Smooth muscle cell (in vitro differentiated cells): ENCODE measurements around the gene MRAP2. TPM values are rescaled to one million over a fixed set of nuclear protein-coding genes. Genes with fewer than 3 reads are reported as not detected.
"Not testable (repeated sequence)": the region's sequence is repeated elsewhere in the genome, so short reads cannot be mapped to it uniquely, and the experiment has no call there.

Experiments used
- DNase-seq: peaks from one replicate; lab custom pipeline; 2025; ENCODE audit not compliant: unreplicated experiment; lab: John Stamatoyannopoulos, UW
- H2AFZ ChIP-seq: fragments of 200-600 bp; sonication (generic); 2 replicates; pipeline ENCODE4 v1.6.0; 2016; ENCODE audit warnings: antibody characterized with exemption, low read depth, mild to moderate bottlenecking
- H3F3A ChIP-seq: fragments of 200-600 bp; sonication (generic); 2 replicates; pipeline ENCODE4 v1.6.0; 2017; ENCODE audit warnings: antibody characterized with exemption, low read depth
- H3K27ac ChIP-seq: fragments of 200-600 bp; sonication (generic); 2 replicates; pipeline ENCODE4 v1.5.1; 2016; ENCODE audit warnings: low read depth, mild to moderate bottlenecking
- H3K27me3 ChIP-seq: fragments of 200-600 bp; sonication (generic); 2 replicates; pipeline ENCODE4 v1.6.1; 2016; ENCODE audit warnings: low read depth, mild to moderate bottlenecking
- H3K36me3 ChIP-seq: fragments of 200-600 bp; sonication (generic); 2 replicates; pipeline ENCODE4 v1.5.1; 2016; ENCODE audit warnings: low read depth
- H3K4me1 ChIP-seq: fragments of 200-600 bp; sonication (generic); 2 replicates; pipeline ENCODE4 v1.5.1; 2016; ENCODE audit warnings: low read depth
- H3K4me2 ChIP-seq: fragments of 200-600 bp; sonication (generic); 2 replicates; pipeline ENCODE4 v1.6.0; 2016; ENCODE audit warnings: mild to moderate bottlenecking
- H3K4me3 ChIP-seq: fragments of 200-600 bp; sonication (generic); 2 replicates; pipeline ENCODE4 v1.5.1; 2016; ENCODE audit warnings: mild to moderate bottlenecking
- H3K79me2 ChIP-seq: fragments of 200-600 bp; sonication (generic); 2 replicates; pipeline ENCODE4 v1.6.0; 2016; ENCODE audit warnings: low read depth, mild to moderate bottlenecking
- H3K9ac ChIP-seq: fragments of 200-600 bp; sonication (generic); 2 replicates; pipeline ENCODE4 v1.6.0; 2016; ENCODE audit warnings: low read depth
- H3K9me3 ChIP-seq: fragments of 200-600 bp; sonication (generic); replicated peaks from 2 replicates; pipeline ENCODE4 v1.5.1; 2016; ENCODE audit warnings: low read depth
- H4K20me1 ChIP-seq: fragments of 200-600 bp; sonication (generic); 2 replicates; pipeline ENCODE4 v1.6.0; 2016; ENCODE audit warnings: low read depth
- WGBS: methylation state at CpG from one replicate; pipeline ENCODE4 v1.1.7; 2016; ENCODE audit warnings: low lambda C conversion rate; 5-methylcytosine and 5-hydroxymethylcytosine counted together
- polyA plus RNA-seq: library from polyadenylated mRNA; unstranded; fragments of >200 nt; fragmentation: Nextera tagmentation; extraction: Ambion mirVana; gene quantifications from 2 replicates; pipeline ENCODE4 v1.2.1, GENCODE V29; 2016
- total RNA-seq: library from RNA; depleted of rRNA; stranded (reverse); fragments of >200 nt; gene quantifications from 2 replicates; pipeline ENCODE4 v1.2.3, GENCODE V29; 2014
- TF ChIP-seq, protein P1 (sequence below): fragments of 200-600 bp; sonication (generic); IDR thresholded peaks from 2 replicates; pipeline ENCODE4 v1.5.1; 2017; ENCODE audit warnings: borderline replicate concordance, mild to moderate bottlenecking, antibody characterized with exemption; ENCODE audit not compliant: insufficient read depth, poor library complexity, severe bottlenecking

Gene MRAP2
- total and polyA plus RNA-seq, 2 experiments from 2014 or later, result 15.0 to 20.5 TPM

DNA sequence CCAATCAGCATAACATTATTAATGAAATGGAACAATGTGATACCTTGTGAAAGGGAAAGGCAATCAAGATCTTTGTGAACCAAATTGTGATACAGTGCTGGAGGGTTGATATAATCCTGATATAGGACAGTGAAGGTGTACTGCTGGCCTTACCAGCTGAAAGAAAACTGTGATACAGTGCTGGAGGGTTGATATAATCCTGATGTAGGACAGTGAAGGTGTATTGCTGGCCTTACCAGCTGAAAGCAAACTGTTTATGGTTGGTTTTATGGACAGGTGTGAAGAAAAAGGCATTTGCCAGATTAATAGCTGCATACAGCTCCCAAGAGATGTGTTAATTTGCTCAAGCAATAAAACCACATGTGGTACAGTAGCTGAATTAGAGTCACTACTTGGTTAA, 73.9 kb downstream of the MRAP2 start:
- TF ChIP-seq, protein P1, sequence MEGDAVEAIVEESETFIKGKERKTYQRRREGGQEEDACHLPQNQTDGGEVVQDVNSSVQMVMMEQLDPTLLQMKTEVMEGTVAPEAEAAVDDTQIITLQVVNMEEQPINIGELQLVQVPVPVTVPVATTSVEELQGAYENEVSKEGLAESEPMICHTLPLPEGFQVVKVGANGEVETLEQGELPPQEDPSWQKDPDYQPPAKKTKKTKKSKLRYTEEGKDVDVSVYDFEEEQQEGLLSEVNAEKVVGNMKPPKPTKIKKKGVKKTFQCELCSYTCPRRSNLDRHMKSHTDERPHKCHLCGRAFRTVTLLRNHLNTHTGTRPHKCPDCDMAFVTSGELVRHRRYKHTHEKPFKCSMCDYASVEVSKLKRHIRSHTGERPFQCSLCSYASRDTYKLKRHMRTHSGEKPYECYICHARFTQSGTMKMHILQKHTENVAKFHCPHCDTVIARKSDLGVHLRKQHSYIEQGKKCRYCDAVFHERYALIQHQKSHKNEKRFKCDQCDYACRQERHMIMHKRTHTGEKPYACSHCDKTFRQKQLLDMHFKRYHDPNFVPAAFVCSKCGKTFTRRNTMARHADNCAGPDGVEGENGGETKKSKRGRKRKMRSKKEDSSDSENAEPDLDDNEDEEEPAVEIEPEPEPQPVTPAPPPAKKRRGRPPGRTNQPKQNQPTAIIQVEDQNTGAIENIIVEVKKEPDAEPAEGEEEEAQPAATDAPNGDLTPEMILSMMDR, result no peak

DNA sequence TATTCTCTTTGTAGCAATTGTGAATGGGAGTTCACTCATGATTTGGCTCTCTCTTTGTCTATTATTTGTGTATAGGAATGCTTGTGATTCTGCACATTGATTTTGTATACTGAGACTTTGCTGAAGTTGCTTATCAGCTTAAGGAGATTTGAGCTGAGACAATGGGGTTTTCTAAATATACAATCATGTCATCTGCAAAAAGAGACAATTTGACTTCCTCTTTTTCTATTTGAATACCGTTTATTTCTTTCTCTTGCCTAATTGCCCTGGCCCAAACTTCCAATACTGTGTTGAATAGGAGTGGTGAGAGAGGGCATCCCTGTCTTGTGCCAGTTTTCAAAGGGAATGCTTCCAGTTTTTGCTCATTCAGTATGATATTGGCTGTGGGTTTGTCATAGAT, 77.8 kb downstream of the MRAP2 start:
- not testable (repeated sequence) for H3F3A ChIP-seq, H2AFZ ChIP-seq, H3K27ac ChIP-seq, H3K4me1 ChIP-seq, H3K9ac ChIP-seq, H4K20me1 ChIP-seq, H3K4me2 ChIP-seq, DNase-seq, H3K36me3 ChIP-seq, H3K79me2 ChIP-seq, H3K27me3 ChIP-seq, H3K4me3 ChIP-seq, H3K9me3 ChIP-seq
- 95% methylated on average over 1 of the region's 1 CpG for WGBS

More for the DNA sequence above, 73.9 kb downstream of the MRAP2 start:
- H3F3A ChIP-seq, result no peaks in the 10 kb centered on the region
- H3K36me3 ChIP-seq, result no peaks in the 10 kb centered on the region
- no peaks in the 10 kb centered on the region for H3K27me3 ChIP-seq
- H3K27ac ChIP-seq, result no peak overlapping the region
- no peaks in the 10 kb centered on the region for H3K9me3 ChIP-seq
- H3K4me3 ChIP-seq, result no peak overlapping the region
- H3K4me1 ChIP-seq, result no peaks in the 10 kb centered on the region
- H4K20me1 ChIP-seq, result no peaks in the 10 kb centered on the region
- H3K4me2 ChIP-seq, result no peak overlapping the region
- no peaks in the 10 kb centered on the region for H3K79me2 ChIP-seq
- no peak overlapping the region for H2AFZ ChIP-seq
- H3K9ac ChIP-seq, result no peak overlapping the region
- no peak for DNase-seq

DNA sequence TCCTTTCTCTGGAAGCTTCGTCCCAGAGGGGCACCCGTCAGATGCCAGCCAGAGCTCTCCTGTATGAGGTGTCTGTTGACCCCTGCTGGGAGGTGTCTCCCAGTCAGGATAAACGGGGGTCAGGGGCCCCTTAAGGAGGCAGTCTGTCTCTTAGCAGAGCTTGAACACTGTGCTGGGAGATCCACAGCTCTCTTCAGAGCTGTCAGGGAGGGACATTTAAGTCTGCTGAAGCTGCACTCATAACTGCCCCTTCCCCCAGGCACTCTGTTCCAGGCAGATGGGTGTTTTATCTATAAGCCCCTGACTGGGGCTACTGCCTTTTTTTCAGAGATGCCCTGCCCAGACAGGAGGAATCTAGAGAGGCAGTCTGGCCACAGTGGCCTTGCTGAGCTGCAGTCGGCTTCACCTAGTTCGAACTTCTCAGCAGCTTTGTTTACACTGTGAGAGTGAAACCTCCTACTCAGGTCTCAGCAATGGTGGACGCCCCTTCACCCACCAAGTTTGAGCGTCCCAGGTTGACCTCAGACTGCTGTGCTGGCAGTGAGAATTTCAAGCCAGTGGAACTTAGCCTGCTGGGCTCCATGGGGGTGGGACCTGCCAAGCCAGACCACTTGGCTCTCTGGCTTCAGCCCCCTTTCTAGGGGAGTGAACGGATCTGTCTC, 81.5 kb downstream of the MRAP2 start:
- not testable (repeated sequence) for H3K4me1 ChIP-seq, H3K27me3 ChIP-seq, H3F3A ChIP-seq, H3K9me3 ChIP-seq, H3K27ac ChIP-seq, H2AFZ ChIP-seq, DNase-seq, H3K79me2 ChIP-seq, H3K9ac ChIP-seq, H3K4me2 ChIP-seq, H3K36me3 ChIP-seq, H4K20me1 ChIP-seq, H3K4me3 ChIP-seq
- WGBS, result 88% methylated on average over 8 of the region's 8 CpGs

DNA sequence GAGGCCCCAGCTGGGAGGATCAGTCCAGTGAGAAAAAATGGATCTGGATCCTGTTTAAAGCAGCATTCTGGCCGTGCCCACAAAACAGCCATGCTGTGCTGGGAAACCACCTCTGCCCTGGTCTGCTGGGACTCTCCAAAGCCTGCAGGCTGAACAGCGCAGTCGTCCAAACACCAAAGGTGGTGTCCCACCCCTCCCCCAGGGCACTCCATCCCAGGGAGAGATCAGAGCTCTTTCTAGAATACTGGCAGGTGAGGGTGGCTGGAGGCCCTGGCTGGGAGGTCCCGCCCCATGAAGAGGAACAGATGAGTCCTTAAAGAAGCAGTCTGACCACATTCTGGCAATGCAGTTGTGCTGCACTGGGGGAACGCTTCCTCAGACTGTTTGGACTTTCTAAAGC, 84.6 kb downstream of the MRAP2 start:
- Histone ChIP-seq H3K79me2 (no peaks in the 10 kb centered on the region), H3K9me3 (no peaks in the 10 kb centered on the region), H3K9ac (no peak overlapping the region), H3K4me1 (no peaks in the 10 kb centered on the region), H3K4me3 (no peak overlapping the region), H3K27me3 (no peaks in the 10 kb centered on the region), H2AFZ (no peak overlapping the region), H3K36me3 (no peaks in the 10 kb centered on the region), H3K27ac (no peak overlapping the region), H3K4me2 (no peak overlapping the region), H4K20me1 (no peaks in the 10 kb centered on the region), H3F3A (no peaks in the 10 kb centered on the region)
- TF ChIP-seq, protein P1, result no peak
- DNase-seq, result no peak
- 66% methylated on average over 5 of the region's 5 CpGs for WGBS

DNA sequence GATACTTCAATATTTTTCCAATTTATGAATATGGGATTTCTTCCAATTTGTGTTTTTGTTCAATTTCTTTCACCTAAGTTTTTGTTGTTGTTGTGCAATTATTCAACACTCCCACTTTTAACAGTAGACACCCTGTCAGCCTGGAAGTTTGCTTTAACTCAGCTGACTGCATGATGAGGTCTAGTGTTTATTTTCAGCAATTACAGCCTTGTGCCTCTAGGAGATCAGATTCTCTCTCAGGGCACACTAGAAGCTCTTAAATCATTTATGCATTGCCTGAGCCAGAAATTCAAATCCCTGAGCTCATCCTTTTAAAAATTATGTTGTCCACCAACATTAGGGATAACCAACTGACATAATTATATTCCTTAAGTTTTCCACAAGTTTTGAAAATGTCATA, 85.7 kb downstream of the MRAP2 start:
- no peak overlapping the region for H3K9ac ChIP-seq
- no peaks in the 10 kb centered on the region for H3K27me3 ChIP-seq
- no peak for DNase-seq

More for the DNA sequence above, 85.7 kb downstream of the MRAP2 start:
- H4K20me1 ChIP-seq, result no peaks in the 10 kb centered on the region
- no peak overlapping the region for H3K4me3 ChIP-seq
- TF ChIP-seq, protein P1, result no peak
- no peak overlapping the region for H3K27ac ChIP-seq
- no peaks in the 10 kb centered on the region for H3F3A ChIP-seq
- H3K36me3 ChIP-seq, result no peaks in the 10 kb centered on the region
- no peak overlapping the region for H2AFZ ChIP-seq
- no peaks in the 10 kb centered on the region for H3K9me3 ChIP-seq
- no peaks in the 10 kb centered on the region for H3K79me2 ChIP-seq
- no peak overlapping the region for H3K4me2 ChIP-seq
- no peaks in the 10 kb centered on the region for H3K4me1 ChIP-seq
